Neuronal stem cell (in vitro differentiated cells): ENCODE results near the gene IGLL5. TPM values are rescaled to one million over a fixed set of nuclear protein-coding genes. Genes with fewer than 3 reads are reported as not detected.
A peak's percentile ranks its signal among the peaks of the same experiment; 100 is the strongest.

Source experiments
- DNase-seq: peaks from one replicate; pipeline ENCODE4 v3.0.0-alpha.2; 2013; ENCODE audit warnings: low spot score
- H2AFZ ChIP-seq: one replicate; pipeline ENCODE4 v1.6.1; 2013; ENCODE audit warnings: mild to moderate bottlenecking, low read length, inconsistent platforms
- H2AK5ac ChIP-seq: 2 replicates; pipeline ENCODE4 v1.6.1; 2013; ENCODE audit warnings: low read depth, mild to moderate bottlenecking, inconsistent platforms, low read length, moderate library complexity, mixed read lengths
- H2BK120ac ChIP-seq: 2 replicates; pipeline ENCODE4 v1.6.1; 2013; ENCODE audit warnings: low read depth, mild to moderate bottlenecking, inconsistent platforms, low read length, moderate library complexity, mixed read lengths
- H2BK12ac ChIP-seq: one replicate; pipeline ENCODE4 v1.6.1; 2013; ENCODE audit warnings: low read length, inconsistent platforms
- H2BK15ac ChIP-seq: 2 replicates; pipeline ENCODE4 v1.6.1; 2013; ENCODE audit warnings: mild to moderate bottlenecking, low read length, inconsistent platforms, mixed read lengths
- H2BK5ac ChIP-seq: one replicate; pipeline ENCODE4 v1.6.1; 2013; ENCODE audit warnings: inconsistent platforms, mild to moderate bottlenecking, low read length, moderate library complexity
- H3K14ac ChIP-seq: one replicate; pipeline ENCODE4 v1.6.1; 2013; ENCODE audit warnings: low read length, inconsistent platforms
- H3K18ac ChIP-seq: 2 replicates; pipeline ENCODE4 v1.6.1; 2013; ENCODE audit warnings: low read length, inconsistent platforms
- H3K23ac ChIP-seq: 2 replicates; pipeline ENCODE4 v1.6.1; 2013; ENCODE audit warnings: low read depth, mild to moderate bottlenecking, mixed read lengths, low read length, inconsistent platforms; ENCODE audit not compliant: poor library complexity
- H3K27ac ChIP-seq: replicated peaks from 3 replicates; pipeline ENCODE4 v1.5.1; 2013; ENCODE audit warnings: low read length, inconsistent platforms
- H3K27me3 ChIP-seq, 3 experiments: 2 replicates each; pipeline ENCODE4 v1.6.1; 2013; ENCODE audit warnings: low read length in 3 of 3, mild to moderate bottlenecking in 2 of 3, inconsistent platforms in 1 of 3, low read depth in 1 of 3, mixed read lengths in 1 of 3, moderate library complexity in 1 of 3; ENCODE audit not compliant: control insufficient read depth in 3 of 3, insufficient read depth in 3 of 3
- H3K36me3 ChIP-seq, 2 donors: replicated peaks in 1 of 2; 2 replicates each; pipeline ENCODE4 v1.6.1; 2013; ENCODE audit warnings: low read length in 2 of 2; ENCODE audit not compliant: control insufficient read depth in 2 of 2, insufficient read depth in 2 of 2
- H3K4ac ChIP-seq: 2 replicates; pipeline ENCODE4 v1.6.1; 2013; ENCODE audit warnings: inconsistent platforms, mild to moderate bottlenecking, low read length, moderate library complexity
- H3K4me1 ChIP-seq, 2 donors: 1 replicate in 1 of 2; 2 replicates in 1 of 2; pipeline ENCODE4 v1.6.1; 2013; ENCODE audit warnings: low read length in 2 of 2, low read depth in 1 of 2; ENCODE audit not compliant: control insufficient read depth in 2 of 2, insufficient read depth in 1 of 2
- H3K4me2 ChIP-seq: one replicate; pipeline ENCODE4 v1.6.1; 2013; ENCODE audit warnings: mild to moderate bottlenecking, low read length, inconsistent platforms; ENCODE audit not compliant: insufficient read depth, poor library complexity, severe bottlenecking
- H3K4me3 ChIP-seq, 2 donors: 2 replicates each; pipeline ENCODE4 v1.5.1; 2013; ENCODE audit warnings: low read length in 2 of 2, mild to moderate bottlenecking in 2 of 2, inconsistent platforms in 1 of 2, moderate library complexity in 1 of 2
- H3K79me1 ChIP-seq: one replicate; pipeline ENCODE4 v1.6.1; 2013; ENCODE audit warnings: low read depth, mild to moderate bottlenecking, inconsistent platforms, low read length, moderate library complexity
- H3K9ac ChIP-seq: one replicate; pipeline ENCODE4 v1.6.1; 2013; ENCODE audit warnings: mild to moderate bottlenecking, low read depth, low read length, inconsistent platforms; ENCODE audit not compliant: poor library complexity
- H3K9me3 ChIP-seq, 2 donors: replicated peaks in 1 of 2; 2 replicates each; pipeline versions ENCODE3 to v1.6.1; 2013; ENCODE audit warnings: low read length in 2 of 2, mild to moderate bottlenecking in 2 of 2, inconsistent platforms in 1 of 2, low read depth in 1 of 2, mixed read lengths in 1 of 2, moderate library complexity in 1 of 2; ENCODE audit not compliant: control insufficient read depth in 2 of 2, insufficient read depth in 1 of 2
- H4K8ac ChIP-seq: one replicate; pipeline ENCODE4 v1.6.1; 2013; ENCODE audit warnings: low read depth, mild to moderate bottlenecking, inconsistent platforms, low read length, moderate library complexity
- H4K91ac ChIP-seq: one replicate; pipeline ENCODE4 v1.6.1; 2013; ENCODE audit warnings: low read length, low read depth, mild to moderate bottlenecking, inconsistent platforms; ENCODE audit not compliant: poor library complexity
- WGBS, 2 donors: extraction: QIAGEN DNeasy Blood & Tissue Kit; methylation state at CpG; one replicate each; pipeline ENCODE4 v1.1.7; 2013; ENCODE audit warnings: missing lambda C conversion rate in 2 of 2, mixed read lengths in 1 of 2; ENCODE audit not compliant: insufficient read length in 2 of 2, insufficient replicate concordance in 1 of 2; ENCODE audit errors: extremely low coverage in 2 of 2; 5-methylcytosine and 5-hydroxymethylcytosine counted together
- polyA plus RNA-seq, 2 experiments: library from polyadenylated mRNA; stranded (reverse); fragments of 200-250 nt; gene quantifications; one replicate each; pipeline ENCODE4 v1.2.3, GENCODE V29; 2013

Gene IGLL5
- not detected for polyA plus RNA-seq (2013, experiment 1 of 2)
- polyA plus RNA-seq (2013, experiment 2 of 2) = not detected

DNA sequence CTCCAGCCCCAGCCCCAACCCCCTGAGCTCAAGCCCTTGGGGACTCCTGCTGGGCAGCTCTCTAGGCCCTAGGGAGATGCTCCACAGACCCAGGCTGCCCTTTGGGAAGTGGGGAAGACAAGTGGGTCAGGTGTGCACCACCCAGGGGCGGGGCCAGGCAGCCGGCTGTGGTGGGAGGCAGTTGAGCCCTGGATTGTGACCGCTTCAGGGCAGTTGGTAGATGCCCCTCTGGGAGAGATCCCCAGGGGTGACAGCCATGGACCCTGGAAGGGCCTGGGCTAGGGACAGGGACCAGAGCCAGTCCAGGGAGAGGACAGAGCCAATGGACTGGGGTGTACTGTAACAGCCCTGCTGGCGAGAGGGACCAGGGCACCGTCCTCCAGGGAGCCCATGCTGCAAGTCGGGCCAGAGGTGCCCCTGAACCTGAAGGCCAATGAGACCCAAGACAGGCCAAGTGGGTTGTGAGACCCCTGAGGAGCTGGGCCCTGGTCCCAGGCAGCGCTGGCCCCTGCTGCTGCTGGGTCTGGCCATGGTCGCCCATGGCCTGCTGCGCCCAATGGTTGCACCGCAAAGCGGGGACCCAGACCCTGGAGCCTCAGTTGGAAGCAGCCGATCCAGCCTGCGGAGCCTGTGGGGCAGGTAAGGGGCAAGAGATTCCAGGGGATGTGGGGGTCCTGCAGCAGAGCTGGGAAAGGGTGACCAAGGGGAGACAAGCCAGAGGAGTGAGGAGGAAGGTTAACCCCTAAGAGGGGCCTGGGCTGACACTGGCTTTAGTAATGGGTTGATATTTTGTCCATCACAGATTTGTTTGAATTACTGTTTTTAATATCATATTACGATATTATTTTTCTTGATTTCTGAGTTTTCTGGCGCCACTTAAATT lies at the start of gene IGLL5:
Gene IGLL5, plus strand, starts transcription at position 196 of the 883 bp plus-strand sequence. Its CDS starts 238 bp downstream, at position 434.
- H3K4me1 ChIP-seq = no peaks in the 10 kb centered on the region
- H3K9me3 ChIP-seq = no peaks in the 10 kb centered on the region
- no peak for DNase-seq
- H3K27me3 ChIP-seq = peaks cover 0 to 6% (median 0%) of the 10 kb centered on the region in 3 experiments
- H2AK5ac ChIP-seq = peak within 1 kb of the TSS; percentile 31
- H3K14ac ChIP-seq = no peak within 1 kb of the TSS
- H2BK5ac ChIP-seq = no peak within 1 kb of the TSS
- no peak within 1 kb of the TSS for H3K4ac ChIP-seq
- peak within 1 kb of the TSS; percentile 81 for H3K23ac ChIP-seq
- H3K36me3 ChIP-seq = no peaks in the 10 kb centered on the region
- no peaks in the 10 kb centered on the region for H3K79me1 ChIP-seq
- no peak within 1 kb of the TSS for H3K9ac ChIP-seq
- no peak within 1 kb of the TSS for H3K4me2 ChIP-seq
- H2AFZ ChIP-seq = no peak within 1 kb of the TSS
- no peak within 1 kb of the TSS for H4K8ac ChIP-seq
- H3K18ac ChIP-seq = peak within 1 kb of the TSS; percentile 75
- H2BK12ac ChIP-seq = no peak within 1 kb of the TSS
- no peak within 1 kb of the TSS for H4K91ac ChIP-seq
- H3K4me3 ChIP-seq = no peak within 1 kb of the TSS
- no CpG with 5 or more reads among the region's 15 CpGs for WGBS, 2 donors
- H3K27ac ChIP-seq = no peak within 1 kb of the TSS
- no peak within 1 kb of the TSS for H2BK15ac ChIP-seq
- no peak within 1 kb of the TSS for H2BK120ac ChIP-seq

DNA sequence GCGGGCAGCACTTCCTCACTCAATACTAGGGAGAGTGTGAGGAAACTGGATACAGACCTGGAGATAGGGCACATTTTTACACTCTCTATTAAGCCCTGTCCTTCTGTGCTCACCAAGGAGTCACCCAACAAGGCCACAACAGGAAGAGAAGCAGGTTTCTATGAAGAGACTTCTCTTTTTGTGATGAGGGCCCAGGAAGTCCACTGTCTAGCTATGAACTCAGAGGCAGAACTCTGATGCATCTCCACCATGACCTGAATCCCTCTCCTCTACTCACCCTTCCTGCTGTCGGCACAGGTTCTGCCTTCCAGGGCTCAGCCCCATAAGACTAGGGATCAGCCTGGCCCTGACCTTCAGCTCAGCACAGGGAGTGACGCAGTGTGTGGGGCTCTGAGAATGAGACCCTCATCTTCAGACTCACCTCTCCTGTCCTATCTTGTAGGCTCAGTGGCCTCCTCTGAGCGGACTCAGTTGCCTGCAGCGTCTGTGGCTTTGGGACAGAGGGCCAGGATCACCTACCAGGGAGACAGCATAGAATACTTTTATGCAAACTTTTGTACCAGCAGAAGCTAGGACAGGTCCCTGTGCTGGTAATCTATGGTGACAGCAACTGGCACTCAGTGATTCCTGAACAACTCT lies 49.3 kb upstream of the IGLL5 start:
- H3K4me3 ChIP-seq = no peak overlapping the region
- no peaks in the 10 kb centered on the region for H3K79me1 ChIP-seq
- H3K4me1 ChIP-seq = no peaks in the 10 kb centered on the region
- no peak overlapping the region for H2BK15ac ChIP-seq
- no peak overlapping the region for H2AK5ac ChIP-seq
- H3K4ac ChIP-seq = no peak overlapping the region
- H2BK5ac ChIP-seq = no peak overlapping the region
- H3K9ac ChIP-seq = peak overlapping the region; percentile 6
- no CpG with 5 or more reads among the region's 5 CpGs for WGBS, 2 donors
- H3K4me2 ChIP-seq = no peak overlapping the region
- H2BK12ac ChIP-seq = no peak overlapping the region
- no peaks in the 10 kb centered on the region for H3K36me3 ChIP-seq
- peaks cover 0 to 2% of the 10 kb centered on the region in 2 donors for H3K9me3 ChIP-seq
- DNase-seq = no peak
- no peak overlapping the region for H4K91ac ChIP-seq
- no peak overlapping the region for H2AFZ ChIP-seq
- H2BK120ac ChIP-seq = no peak overlapping the region
- H3K27me3 ChIP-seq = peaks cover 0 to 3% (median 0%) of the 10 kb centered on the region in 3 experiments
- H3K18ac ChIP-seq = no peak overlapping the region
- H4K8ac ChIP-seq = no peak overlapping the region
- no peak overlapping the region for H3K14ac ChIP-seq
- H3K27ac ChIP-seq = no peak overlapping the region
- peak overlapping the region; percentile 61 for H3K23ac ChIP-seq

DNA sequence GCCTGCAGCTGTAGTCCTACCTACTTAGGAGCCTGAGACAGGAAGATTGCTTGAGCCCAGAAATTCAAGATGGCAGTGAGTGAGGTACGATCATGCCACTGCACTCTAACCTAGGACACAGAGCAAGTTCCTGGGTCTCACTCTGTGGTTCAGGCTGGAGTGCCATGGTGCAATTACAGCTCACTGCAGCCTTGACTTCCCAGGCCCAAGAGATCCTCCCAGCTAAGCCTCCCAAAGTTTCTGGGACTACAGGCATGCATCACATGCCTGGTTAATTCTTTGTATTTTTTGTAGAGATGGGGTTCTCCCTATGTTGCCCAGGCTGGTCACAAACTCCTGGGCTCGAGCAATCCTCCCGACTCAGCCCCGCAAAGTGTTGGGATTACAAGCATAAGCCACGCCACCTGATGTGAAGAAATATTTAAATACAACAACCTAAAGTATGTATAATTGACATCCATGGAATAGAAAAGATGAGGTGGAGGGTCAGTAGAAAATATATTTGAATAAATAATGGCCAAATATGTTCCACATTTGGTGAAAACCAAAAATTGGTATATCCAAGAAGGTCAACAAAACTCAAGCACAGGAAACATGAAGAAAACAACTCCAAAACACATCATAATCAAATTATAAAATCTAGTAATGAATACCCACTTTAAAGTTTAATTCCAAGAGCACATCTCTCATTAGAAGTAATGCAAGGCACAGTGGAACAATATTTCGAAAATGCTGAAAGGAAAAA lies 47.9 kb upstream of the IGLL5 start:
- Histone ChIP-seq H2BK120ac (no peak overlapping the region), H3K23ac (no peak overlapping the region), H3K79me1 (no peaks in the 10 kb centered on the region), H3K27ac (no peak overlapping the region), H4K8ac (no peak overlapping the region), H3K18ac (no peak overlapping the region), H2BK5ac (no peak overlapping the region), H3K4me1 (no peaks in the 10 kb centered on the region), H3K9ac (no peak overlapping the region), H3K9me3 (peaks cover 0 to 2% of the 10 kb centered on the region in 2 donors), H2BK15ac (no peak overlapping the region), H3K36me3 (no peaks in the 10 kb centered on the region), H2AFZ (no peak overlapping the region), H3K4ac (no peak overlapping the region), H3K4me2 (no peak overlapping the region), H2BK12ac (no peak overlapping the region), H2AK5ac (no peak overlapping the region), H3K14ac (no peak overlapping the region), H3K4me3 (no peak overlapping the region), H3K27me3 (peaks cover 0 to 3% (median 0%) of the 10 kb centered on the region in 3 experiments), H4K91ac (no peak overlapping the region)
- WGBS, 2 donors = no CpG with 5 or more reads among the region's 6 CpGs
- DNase-seq = no peak
